Stimulated activated CD4-positive, alpha-beta T cell treated with anti-CD3 and anti-CD28 coated beads, TNF-alpha, amount 100 ng/mL, for 1 hour (primary cell): ENCODE results near the gene LCP2.
A peak's percentile ranks its signal among the peaks of the same experiment; 100 is the strongest.

Experiments
- DNase-seq, 3 donors: peaks; one replicate each; pipeline ENCODE4 v3.0.0-alpha.2; 2020; ENCODE audit warnings: low read depth in 3 of 3, low spot score in 1 of 3

LCP2 gene

DNA sequence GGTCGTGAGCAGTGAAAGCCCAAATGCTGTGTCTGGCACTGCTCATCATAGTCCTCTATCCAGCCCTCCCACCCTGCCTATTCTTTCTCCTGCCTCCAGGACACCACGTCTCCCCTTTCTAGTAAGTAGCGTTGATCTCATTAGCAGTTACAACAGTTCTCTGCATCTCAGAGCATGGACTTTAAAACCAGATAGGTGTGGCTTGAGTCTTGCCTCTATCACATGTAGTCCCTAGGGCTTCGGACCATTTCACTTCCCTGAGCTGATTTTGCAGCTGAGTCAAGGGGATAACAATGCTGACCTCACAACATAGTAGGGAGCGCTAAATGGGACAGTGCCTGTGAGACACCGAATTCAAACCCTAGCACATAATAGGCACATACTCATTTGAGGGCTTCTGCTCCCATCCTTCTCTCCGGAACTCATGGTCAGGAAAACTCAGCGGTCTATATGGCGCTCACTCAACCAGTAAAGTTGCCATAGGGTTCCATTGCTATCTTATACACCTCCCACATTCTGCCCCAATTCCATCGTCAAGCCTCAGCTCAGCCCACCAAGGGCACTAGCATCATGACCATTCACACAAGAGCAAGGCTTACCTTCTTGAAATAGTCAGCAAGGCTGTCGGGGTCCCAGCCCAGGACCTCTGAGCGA lies 515 bp downstream of the LCP2 start:
- no peak for DNase-seq

DNA sequence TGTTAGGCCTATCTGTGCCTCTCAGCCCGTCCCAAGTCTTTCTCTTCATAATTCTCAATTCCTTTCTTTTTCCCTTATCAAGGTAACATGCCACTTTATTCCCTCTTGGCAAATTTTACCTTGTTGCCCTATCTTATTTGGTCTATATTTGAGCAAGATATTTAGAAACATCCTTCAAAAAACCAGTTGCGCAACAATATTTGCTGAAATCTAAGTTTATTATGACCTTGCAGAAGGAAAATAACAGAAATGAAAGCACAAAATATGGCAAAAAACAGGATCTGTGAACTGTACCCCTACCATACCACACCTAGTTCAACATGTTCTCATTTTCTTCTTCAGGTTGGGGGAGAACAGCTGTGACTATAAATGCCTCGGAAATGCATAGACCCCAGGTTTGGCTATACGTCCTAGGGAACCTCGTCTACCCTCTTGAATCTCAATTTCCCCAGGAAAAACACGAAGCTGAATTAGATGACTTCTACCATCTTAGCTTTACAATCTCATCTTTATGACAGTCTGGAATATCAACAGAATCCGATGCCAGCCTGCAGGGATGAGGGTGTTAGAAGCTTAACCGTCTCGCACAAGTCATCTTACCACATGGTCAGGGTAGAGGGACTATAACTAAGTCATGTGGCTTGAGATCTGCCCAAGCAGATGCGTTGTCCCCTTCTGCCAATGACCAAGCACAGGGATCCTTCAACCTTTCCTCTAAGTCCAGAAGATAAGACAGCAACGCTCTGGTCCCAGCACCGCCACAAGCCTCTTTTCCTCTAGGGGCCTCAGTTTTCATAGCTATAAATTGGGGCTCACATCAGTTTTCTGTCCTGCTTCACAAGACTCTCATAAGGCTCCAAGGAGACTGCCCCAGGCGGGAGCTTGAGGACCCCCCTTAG lies 1.3 kb downstream of the LCP2 start:
- DNase-seq, result no peak

DNA sequence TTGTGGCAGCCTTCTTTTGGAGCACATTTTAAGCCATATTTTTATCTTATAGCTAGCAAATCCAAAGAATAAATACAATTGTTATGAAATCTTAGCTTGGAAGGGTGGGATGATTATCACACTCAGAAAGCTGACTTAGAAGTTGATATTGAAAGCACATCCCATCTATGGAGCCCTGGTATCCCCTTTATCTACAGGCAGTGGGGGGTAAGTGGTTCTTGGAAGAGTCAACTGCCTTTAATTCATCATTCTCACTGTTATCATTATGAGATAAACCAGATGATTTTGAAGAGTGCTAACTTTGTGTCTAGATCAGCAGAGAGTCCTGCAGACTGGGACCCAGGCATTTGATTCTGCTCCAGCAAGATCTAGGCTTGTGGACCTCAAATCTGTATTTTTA lies 3.0 kb downstream of the LCP2 start:
- DNase-seq, result no peak

DNA sequence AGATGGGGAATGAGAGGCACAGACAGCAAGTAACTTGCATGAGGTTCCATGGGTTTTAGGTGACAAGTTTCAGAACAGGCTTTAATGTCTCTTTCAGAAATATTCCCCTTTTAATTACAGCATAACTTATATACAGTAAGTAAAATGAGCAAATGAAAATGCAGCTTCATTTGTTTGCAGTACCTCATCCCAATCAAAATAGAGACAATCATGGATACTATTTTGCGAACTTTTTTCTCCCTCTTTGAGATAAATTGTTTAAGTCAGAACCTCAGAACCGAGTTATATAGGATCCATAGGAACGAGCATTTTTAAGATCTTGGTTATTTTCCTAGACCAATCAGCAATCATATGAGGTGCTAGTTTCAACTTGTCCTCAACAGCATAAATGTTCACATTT lies 3.5 kb downstream of the LCP2 start:
- DNase-seq, result no peak

DNA sequence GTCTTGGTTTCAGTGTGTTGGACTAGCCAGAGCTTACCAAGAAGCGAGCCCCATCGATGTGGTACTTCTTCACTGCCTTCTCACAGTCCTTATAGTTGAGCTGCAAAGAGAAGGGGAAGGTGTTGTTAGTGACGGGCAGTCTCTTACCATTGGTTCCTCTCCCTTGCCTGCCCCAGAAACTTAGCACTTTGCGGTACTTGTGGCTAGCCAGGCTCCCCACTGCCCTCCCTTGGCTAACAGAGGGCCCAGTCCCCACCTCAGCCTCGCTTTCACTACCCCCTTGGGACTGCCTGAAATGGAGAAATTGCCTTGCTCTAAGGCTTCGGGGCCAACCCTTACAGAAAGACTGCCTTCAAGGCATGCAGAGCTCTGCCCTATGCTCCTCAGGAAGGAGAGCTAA lies 4.3 kb downstream of the LCP2 start:
- DNase-seq, result no peak

DNA sequence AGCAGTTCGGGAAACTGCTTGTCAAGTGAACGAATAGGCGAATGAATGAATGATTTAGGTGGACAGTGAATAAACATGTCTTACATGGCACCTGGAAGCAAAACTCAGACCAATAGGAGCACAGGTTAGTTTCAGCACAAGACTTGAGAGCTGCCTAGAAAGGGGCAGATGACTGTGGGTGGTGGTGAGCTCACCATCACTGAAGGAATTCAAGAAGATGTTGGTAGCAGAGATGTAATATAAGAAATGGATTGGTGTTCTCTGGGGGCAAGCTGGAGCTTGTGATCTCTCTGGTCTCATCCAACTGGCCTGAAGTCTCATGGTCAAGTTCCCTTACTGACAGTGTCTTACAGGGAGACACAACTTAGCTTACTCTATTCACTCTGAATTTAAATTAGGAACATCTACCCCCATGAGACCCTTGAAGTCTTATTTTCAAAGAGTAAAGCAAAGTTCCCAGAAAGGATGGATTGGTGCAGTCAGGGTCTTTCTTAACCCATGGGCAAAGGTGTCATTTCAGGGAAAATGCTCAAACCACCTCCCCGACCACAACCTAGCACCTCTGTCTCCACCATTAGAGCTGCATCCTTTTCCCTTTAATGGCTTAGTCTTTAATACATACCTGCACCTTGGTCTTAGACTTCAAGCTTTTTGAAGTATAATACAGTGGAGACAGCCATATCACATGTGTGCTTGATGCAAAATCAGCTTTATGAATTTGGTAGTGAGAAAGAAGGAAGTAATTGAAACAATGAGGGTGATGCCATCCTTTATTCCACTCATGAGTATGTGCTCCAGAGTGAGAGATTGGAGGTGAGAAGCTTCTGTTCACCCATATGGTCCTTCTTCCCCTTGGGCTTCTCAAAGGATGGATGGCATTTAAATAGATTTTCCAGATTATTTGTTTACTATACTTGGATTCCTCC lies 5.1 kb downstream of the LCP2 start:
- no peak for DNase-seq

DNA sequence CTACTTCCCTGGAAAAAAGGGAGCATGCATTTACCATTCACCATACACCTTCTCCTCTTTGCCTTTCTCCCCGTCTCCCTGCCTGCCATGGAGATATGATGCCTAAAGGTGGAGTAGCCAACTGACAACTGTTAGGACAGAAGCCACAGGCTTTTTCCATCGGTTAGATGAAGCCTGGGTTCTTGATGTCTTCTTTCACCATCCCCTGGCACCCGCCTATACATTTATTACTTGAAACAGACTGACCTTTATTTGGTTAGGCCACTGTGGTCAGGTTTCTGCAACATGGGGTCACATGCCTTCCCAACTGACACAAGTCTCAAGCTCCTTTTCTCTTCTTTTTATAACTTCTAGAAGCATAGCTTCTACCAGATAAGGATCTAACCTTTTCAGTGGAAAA lies 7.1 kb downstream of the LCP2 start:
- DNase-seq, result no peak

DNA sequence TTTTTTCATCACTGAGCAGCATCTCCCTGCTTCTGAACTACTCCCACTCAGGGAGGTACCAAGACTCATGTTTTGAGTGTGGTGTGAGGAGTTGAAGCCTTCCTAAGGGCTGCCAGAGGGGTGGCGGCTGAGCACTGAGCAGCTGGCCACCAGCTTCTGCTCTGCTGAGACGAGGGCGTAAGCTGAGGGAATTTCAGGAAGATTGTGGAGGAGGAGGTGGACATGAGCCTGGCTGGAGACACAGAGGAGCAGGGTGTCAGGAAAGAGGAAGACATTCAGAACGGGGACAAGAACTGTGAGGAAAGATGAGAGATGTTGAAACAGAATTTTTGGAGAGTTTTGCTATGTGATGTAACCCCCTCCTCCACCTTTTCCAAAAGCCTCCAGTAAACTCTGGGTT lies 7.8 kb downstream of the LCP2 start:
- DNase-seq, result no peak

DNA sequence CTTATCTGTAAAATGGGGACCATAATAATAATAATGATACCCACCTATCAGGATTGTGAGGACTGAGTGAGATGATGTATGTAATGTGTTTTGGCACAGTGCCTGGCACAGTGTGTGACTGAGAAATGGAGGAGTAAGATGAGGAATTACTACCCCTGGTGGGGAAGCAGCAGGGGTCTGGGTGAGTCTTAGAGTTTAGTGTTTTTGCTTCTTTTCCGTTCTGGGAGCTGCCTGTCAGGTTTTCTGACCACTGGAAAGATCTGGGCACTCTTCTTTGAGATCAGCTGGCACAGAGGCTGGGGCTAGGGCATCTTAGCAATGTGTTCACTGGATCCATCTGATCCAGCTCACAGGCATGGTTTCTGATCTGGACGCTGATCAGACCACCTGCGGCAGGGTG lies 8.5 kb downstream of the LCP2 start:
- no peak for DNase-seq

DNA sequence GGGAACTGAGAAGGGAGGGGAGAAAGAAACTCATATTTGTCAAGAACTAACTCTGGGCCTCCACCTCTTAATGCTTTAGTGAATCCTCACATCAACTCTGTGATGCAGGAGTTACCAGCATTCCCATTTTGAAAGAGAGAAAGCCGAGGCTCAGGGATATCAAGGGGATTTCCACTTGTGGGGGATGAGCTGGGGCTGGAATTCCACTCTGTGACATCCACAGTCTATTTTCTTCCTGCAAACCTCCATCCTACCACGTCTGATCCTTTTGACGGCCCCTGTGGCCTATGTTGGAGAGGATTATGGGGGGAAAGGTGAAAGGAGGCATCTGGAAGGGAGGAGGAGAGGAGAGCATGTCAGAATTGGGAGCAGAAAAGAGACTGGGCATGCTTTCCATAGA lies 9.0 kb downstream of the LCP2 start:
- no peak for DNase-seq

DNA sequence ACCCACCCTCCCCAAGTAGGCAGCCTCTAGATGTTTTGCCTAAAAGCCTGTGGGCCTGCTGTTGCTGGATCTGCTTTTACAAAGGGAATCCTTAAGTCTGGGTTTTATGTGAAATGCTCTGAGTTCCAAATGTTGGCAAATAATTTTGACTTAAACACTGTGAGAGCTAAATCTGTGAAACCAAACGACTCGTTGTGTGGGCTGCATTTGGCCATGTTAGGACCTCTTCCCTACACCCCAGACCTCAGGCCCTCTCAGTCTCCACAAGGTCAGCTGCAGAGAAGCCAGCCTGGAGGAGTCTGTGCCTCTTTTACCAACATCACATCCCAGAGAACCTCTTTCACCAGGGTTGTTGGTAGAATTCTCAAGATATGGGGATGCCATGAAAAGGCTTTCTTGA lies 9.4 kb downstream of the LCP2 start:
- no peak for DNase-seq

DNA sequence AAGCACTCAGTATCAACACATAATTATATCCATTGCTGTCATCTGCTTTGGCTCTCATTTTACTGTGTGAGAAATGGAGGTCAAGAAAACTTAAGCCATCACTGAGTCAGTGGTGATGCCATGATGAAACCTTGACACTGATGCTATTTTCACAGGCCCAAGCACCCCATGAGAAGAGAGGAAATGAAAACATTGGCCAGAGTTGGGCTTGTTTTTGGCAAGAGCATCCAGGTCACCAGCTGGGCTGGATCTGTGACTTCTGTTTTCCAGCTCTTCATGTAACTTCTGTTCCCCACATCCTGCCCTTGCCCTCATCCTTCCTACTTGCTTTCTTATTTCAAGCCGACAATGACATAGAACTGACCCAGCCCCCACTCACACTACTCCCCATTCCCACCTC lies 10.0 kb downstream of the LCP2 start:
- DNase-seq, result no peak

DNA sequence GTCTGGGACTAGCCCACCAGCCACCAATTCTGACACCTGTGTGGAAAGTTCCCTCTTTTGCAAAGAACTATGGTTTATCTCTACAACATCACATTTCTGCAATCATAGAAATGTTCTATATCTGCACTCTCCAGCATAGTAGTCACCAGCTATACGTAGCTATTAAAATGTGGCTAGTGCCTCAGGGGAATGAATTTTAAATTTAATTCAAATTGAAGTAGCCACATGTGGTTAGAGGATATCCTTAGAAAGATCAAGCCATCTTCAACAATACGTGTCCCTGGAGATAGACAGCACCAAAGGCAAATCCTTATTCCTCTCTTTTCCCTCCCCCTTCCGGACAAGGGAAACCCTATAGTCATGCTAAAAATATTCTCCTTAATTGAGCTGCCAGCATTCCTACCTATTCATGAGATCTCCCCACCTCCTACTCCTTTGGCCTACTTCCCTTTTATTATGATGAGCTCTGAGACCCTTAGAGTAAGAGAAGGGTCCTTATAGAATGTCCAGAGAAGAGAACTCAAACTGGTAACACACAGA lies 11.1 kb downstream of the LCP2 start:
- DNase-seq, result no peak

DNA sequence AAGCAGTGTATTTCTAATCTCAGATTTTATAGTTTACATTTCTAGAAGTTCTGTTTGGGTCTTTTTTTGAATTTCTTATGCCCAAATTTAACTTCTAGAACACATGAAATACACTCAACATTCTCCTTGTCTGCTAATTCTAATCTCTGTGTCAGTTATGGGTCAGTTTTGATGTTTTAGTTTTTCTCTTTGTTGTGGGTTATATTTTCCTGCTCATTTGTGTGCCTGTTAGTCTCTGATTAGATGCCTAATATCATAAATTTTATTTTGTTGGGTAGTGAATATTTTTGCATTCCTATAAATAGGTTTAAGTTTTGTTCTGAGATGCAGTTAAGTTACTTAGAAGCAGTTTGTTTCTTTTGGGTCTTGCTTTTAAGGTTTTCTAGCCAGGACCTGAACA lies 12.4 kb downstream of the LCP2 start:
- DNase-seq, result no peak

DNA sequence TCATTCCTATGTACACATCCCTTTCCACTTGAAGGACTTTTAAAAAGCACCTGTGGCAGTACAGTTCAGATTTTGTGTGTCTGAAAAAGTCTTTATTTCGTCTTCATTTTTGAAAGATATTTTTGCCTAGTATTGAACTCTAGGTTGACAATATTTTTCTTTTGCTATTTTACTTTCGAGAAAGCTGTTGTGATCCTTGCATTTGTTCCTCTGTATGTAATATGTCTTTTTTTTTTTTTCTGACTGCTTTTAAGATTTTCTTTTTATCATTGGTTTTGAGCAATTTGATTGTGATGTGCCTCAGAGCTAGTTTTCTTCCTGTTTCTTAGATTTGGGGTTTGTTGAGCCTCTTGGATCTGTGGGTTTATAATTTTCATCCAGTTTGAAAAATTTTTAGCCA lies 13.3 kb downstream of the LCP2 start:
- DNase-seq, result no peak

DNA sequence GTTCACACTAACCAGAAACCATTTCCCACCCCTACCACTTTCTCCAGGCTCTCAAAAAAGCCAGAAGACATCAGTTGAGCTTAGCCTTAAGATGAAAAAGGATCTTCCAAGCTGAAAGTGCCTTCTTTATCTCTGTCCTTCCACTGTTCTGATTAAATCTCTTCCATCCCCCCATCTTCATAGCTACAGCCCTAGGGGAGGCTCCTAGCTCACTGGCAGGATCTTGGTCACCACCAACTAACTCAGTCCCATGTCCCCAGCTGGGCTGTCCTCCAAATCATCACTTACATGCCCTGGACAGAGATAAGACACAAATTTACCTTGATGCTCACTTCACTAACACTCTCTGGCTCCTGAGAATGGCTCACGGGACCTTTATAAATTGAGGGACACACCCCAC lies 14.3 kb downstream of the LCP2 start:
- DNase-seq, result no peak

DNA sequence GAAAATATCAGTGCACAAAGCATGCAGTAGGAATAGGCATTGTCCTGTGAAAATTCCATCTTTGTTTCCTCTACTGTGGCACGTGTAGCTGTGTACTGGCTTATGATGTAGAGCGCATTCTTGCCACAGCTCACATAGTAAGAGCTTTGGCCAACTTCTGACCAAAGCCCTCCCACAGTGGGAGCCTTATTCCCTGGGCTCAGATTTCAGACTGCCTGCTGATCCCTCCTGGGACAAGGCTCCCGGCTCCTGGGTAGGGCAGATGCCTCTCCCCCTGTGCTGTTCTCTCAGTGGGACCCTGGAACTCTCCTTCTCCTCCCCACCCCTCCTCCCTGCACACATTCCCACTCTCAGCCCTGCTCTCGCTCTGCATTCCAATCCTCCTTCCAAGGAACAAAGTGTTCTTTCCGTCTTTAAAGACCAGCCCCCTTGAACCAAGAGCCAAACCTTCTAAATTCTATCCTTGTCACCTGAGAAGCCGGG lies 17.5 kb downstream of the LCP2 start:
- no peak for DNase-seq

DNA sequence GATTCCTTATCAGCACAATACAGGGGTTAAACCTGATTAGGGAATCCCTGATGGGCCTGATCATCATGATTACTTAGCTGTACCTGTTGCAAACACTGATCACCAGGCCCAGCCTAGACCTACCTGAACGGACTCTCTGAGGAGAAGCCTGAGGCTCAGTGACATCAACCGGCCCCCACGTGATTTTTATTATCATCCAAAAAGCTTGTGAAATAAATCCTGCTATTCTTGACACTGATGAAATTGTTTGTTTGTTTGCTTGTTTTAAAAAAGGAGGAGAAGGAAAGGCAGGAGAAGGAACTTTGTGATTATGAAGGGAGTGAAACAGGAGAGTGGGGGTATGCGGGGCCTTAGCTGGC lies 18.1 kb downstream of the LCP2 start:
- DNase-seq, result no peak

DNA sequence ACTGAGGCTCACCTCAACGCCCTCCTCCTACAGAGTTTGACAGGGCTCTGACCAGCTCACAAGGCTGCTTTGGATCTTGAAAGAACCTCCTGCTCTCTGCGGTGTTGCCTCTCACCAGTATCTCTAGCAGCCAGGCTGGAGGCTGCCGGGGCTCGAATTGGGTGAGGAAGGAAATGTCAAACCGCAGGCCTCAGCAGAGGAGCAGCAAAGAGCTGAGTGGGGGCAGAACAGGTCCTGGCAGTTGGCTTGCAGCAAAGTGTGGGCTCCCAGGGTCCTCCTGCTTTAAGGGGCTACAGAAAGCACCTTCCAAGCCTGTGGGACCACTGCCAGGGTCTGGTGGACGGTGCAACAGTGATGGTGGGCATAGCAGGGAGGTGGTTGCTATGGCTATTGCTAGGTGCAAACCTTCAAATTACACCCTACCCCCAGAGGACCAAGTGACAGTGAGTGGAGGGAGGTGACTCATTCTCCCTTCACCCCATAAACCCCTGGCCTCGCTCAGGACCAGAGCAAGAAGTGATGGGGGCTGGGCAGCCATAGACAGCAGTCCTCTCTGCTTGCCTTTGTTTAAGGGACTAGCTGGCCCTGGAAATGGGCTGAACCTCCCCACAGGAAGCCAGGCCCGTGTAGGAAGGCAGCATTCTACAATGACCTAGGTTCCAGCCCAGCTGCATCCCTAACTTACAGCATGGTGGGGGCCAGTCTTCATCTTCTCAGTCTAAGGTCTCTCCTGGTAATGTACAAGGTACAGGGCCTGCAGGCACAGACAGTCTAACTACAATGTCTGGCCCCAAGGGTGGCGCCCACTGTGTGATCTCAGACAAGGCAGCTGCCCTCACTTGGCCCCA lies 18.7 kb downstream of the LCP2 start:
- DNase-seq, result peak; percentile 55 to 72 (median 66)

DNA sequence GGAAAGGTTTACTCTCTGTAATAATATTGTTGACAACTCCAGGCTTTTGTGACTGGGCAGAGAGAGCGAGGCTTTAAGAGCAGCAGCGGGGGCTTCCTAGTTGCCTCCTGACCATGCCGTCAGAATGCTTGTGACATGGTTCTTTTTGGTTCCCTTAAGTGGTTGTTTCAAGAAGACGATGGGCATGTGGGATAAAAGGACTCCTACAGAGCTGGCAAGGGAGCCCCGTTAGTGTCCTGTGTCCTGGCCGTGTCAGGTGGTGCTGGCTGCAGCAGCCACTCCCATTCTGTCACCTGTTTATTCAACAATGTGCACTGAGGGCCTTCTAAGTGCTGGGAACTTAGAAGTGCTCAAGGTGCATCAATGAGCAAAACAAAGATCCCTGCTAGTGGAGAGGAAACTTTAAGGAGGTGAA lies 19.7 kb downstream of the LCP2 start:
- no peak for DNase-seq
